ENCODE measurements around the gene PDE6A.

PDE6A gene

DNA sequence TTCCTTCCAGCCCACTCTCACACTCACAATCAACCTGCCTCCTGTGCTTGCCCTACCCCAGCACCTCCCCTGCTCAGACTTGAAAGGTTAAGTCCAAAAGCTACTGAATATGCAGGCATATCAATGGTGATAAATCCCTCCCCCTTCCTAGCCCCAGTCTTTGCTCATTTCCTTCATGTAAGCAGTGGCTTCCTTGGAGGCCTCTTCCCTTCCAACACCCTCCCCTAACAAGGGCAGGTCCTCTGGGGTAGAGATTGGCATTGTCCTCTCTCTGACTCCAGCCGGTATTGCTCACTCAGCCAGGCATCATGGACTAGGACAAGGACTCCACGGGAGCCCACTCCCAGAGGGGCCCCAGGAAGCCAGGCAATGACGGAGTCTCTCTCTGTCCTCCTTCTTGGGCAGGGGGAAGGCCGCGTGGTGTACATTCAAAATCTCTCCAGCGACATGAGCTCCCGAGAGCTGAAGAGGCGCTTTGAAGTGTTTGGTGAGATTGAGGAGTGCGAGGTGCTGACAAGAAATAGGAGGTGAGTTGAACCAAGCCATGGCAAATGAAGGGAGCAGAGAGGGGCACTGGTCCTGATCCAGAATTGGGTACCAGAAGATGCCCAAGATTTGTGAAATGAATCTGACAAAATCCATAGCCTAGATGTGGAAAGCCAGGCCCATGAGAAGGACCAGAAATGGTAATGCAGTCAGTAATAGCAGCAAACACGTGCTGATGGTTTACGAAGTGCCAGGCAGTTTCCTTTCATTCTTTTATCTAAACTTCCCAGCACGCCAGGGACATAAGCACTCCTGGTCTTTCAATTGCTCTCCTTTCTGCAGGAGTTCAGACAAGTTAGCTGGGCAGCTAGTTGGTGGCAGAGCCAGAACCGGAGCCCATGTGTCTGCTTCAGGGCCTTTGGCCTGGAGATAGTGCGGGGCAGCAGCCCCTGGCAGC is 102.5 kb downstream of the PDE6A start:
- no peaks in the 10 kb centered on the region for H3K9me3 ChIP-seq (ENCODE audit: control insufficient read depth, low read length)
- no peak overlapping the region for H3K27ac ChIP-seq (ENCODE audit: insufficient read depth, low read depth, low read length, poor library complexity, severe bottlenecking)
- 85% methylated on average over 14 of the region's 14 CpGs for WGBS, 2 experiments

DNA sequence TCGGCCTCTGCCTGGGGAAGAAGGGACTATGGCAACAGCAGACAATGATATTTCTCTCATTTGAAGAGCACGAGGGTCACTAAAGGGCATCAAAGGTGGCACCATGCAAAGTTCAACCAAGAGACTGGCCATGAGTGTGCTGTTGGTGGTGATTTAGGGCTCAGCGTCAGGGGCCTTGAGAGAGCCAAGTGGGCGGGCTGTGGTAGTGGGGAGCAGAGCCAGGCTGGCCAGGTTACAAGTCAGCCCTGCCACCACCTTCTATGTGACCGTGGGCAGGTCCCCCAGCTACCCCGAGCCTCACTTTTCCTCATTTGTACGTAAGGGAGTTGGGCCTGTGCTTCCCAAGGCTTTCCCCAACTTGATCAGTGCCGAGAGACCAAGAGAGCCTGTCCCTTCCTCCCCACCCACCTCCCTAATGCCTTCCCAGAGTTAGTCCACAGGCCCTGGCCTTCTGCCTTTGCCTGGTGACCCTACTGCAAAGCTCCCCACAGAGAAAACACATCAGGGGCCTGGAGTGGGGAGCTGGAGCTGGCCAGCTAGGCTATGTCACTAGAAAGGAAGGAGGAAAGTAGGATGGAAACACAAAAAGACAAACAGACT is 104.3 kb downstream of the PDE6A start:
- H3K27ac ChIP-seq (ENCODE audit: insufficient read depth, low read depth, low read length, poor library complexity, severe bottlenecking) = no peak overlapping the region
- no peaks in the 10 kb centered on the region for H3K9me3 ChIP-seq (ENCODE audit: control insufficient read depth, low read length)
- H3K27me3 ChIP-seq (ENCODE audit: control insufficient read depth, insufficient read depth, low read length, poor library complexity, severe bottlenecking) = no peaks in the 10 kb centered on the region
- H3K4me3 ChIP-seq (ENCODE audit: insufficient read depth, low read depth, low read length) = no peak overlapping the region
- WGBS, 2 experiments = 90 to 94% methylated on average over 8 of the region's 8 CpGs
- peaks cover 10% of the 10 kb centered on the region for H3K4me1 ChIP-seq (ENCODE audit: control insufficient read depth, insufficient read depth, low read length)
- no peaks in the 10 kb centered on the region for H3K36me3 ChIP-seq (ENCODE audit: control insufficient read depth, insufficient read depth, low read length)

More for the DNA sequence above, 102.5 kb downstream of the PDE6A start:
- peaks cover 10% of the 10 kb centered on the region for H3K4me1 ChIP-seq (ENCODE audit: control insufficient read depth, insufficient read depth, low read length)
- H3K27me3 ChIP-seq (ENCODE audit: control insufficient read depth, insufficient read depth, low read length, poor library complexity, severe bottlenecking) = no peaks in the 10 kb centered on the region
- H3K36me3 ChIP-seq (ENCODE audit: control insufficient read depth, insufficient read depth, low read length) = no peaks in the 10 kb centered on the region
- H3K4me3 ChIP-seq (ENCODE audit: insufficient read depth, low read depth, low read length) = no peak overlapping the region

DNA sequence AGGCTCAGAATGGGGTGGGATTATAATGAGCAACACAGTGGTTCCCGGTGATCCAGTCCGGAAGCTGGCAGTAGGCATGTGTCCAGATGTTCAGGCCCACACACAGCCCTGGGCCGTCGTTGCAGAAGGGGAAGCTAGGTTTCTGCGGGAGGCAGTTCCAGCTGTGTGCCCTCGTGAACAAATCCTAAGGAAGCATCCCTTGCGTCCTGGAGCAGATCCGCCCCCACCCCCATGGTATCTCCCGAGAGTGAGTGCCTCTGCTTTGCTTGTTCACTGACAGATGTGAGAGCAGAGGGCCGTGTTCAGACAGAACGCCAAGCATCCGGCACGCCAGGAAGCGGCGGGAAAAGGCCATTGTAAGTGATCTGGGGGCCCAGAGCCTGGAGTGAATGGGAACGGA is 104.8 kb downstream of the PDE6A start:
- H3K4me1 ChIP-seq (ENCODE audit: control insufficient read depth, insufficient read depth, low read length) = peaks cover 10% of the 10 kb centered on the region
- H3K36me3 ChIP-seq (ENCODE audit: control insufficient read depth, insufficient read depth, low read length) = no peaks in the 10 kb centered on the region
- WGBS, 2 experiments = 83 to 84% methylated on average over 16 of the region's 16 CpGs
- no peak overlapping the region for H3K27ac ChIP-seq (ENCODE audit: insufficient read depth, low read depth, low read length, poor library complexity, severe bottlenecking)
- no peak overlapping the region for H3K4me3 ChIP-seq (ENCODE audit: insufficient read depth, low read depth, low read length)
- H3K27me3 ChIP-seq (ENCODE audit: control insufficient read depth, insufficient read depth, low read length, poor library complexity, severe bottlenecking) = no peaks in the 10 kb centered on the region
- no peaks in the 10 kb centered on the region for H3K9me3 ChIP-seq (ENCODE audit: control insufficient read depth, low read length)

DNA sequence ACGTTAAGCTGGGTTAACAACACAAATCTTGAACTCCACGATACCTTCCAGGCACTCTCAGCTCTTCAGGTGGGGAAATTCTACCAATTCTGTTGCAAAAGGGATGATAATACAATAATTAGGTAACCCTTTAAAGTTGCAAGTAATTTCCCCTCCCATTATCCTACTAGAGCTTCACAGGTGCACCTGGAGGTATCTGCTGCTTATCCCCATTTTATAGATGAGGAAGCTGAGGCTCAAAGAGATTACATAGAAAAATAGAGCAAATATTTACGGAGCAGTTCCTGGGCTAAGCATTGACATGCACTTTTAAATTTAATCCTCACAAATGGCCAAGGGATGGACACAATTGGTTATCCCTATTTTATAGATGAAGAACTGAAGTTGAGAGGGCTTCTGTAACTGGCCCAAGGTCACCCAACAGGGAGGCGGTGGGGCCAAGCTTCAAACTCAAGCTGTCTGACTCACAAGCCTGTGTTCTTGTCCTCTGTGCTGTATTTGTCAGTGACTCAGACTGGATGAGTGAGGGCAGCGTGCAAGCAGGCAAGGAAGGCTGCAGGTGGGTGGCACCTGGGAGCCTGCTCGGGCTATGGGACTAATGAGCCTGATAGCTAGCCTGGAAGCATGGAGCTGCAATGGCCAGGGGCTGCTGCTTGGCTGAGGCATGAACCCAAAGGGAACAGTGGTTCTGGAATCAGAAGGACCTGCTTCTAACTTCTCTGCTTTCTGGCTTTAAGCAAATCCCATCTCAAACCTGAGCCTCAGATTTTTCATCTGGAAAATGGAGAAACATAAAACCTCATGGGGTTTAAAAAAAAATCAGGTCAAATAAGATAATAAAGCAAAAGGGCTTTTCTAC is 105.5 kb downstream of the PDE6A start:
- H3K27ac ChIP-seq (ENCODE audit: insufficient read depth, low read depth, low read length, poor library complexity, severe bottlenecking) = no peak overlapping the region
- 93 to 97% methylated on average over 6 of the region's 6 CpGs for WGBS, 2 experiments
- H3K4me3 ChIP-seq (ENCODE audit: insufficient read depth, low read depth, low read length) = no peak overlapping the region
- H3K36me3 ChIP-seq (ENCODE audit: control insufficient read depth, insufficient read depth, low read length) = no peaks in the 10 kb centered on the region
- peaks cover 10% of the 10 kb centered on the region for H3K4me1 ChIP-seq (ENCODE audit: control insufficient read depth, insufficient read depth, low read length)
- no peaks in the 10 kb centered on the region for H3K9me3 ChIP-seq (ENCODE audit: control insufficient read depth, low read length)
- H3K27me3 ChIP-seq (ENCODE audit: control insufficient read depth, insufficient read depth, low read length, poor library complexity, severe bottlenecking) = no peaks in the 10 kb centered on the region

DNA sequence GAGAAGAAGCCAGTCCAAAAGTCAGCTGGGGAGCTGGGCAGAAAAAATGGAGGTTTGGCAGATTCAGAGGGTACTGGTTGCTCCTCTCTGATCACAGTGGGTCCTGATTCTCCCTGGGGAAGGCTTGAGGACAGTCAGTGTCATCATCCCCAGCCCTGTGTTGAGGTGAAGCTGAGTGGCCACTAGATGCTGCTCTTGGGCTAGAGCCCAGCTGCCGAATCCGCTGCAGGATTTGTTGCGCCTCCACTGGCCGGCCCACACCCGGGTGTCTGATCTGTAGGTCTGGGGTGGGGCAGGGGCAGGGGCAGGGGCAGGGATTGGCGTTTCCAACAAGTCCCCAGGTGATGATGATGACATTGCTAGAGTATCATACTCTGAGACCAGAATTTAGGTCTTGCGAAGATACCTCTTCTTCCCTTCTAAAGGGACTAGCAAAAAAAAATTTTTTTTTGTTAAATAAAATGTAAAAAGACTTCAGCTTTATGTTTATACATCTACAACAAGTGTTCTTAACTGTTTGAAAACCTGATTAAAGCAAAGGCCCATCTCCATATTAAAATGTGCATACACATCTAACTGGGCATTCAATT is 106.8 kb downstream of the PDE6A start:
- Histone ChIP-seq H3K4me3 (ENCODE audit: insufficient read depth, low read depth, low read length) (no peak overlapping the region), H3K36me3 (ENCODE audit: control insufficient read depth, insufficient read depth, low read length) (no peaks in the 10 kb centered on the region), H3K4me1 (ENCODE audit: control insufficient read depth, insufficient read depth, low read length) (peaks cover 10% of the 10 kb centered on the region), H3K27ac (ENCODE audit: insufficient read depth, low read depth, low read length, poor library complexity, severe bottlenecking) (no peak overlapping the region), H3K9me3 (ENCODE audit: control insufficient read depth, low read length) (no peaks in the 10 kb centered on the region), H3K27me3 (ENCODE audit: control insufficient read depth, insufficient read depth, low read length, poor library complexity, severe bottlenecking) (no peaks in the 10 kb centered on the region)
- WGBS, 2 experiments = 10 to 24% methylated on average over 6 to 7 of the region's 7 CpGs

DNA sequence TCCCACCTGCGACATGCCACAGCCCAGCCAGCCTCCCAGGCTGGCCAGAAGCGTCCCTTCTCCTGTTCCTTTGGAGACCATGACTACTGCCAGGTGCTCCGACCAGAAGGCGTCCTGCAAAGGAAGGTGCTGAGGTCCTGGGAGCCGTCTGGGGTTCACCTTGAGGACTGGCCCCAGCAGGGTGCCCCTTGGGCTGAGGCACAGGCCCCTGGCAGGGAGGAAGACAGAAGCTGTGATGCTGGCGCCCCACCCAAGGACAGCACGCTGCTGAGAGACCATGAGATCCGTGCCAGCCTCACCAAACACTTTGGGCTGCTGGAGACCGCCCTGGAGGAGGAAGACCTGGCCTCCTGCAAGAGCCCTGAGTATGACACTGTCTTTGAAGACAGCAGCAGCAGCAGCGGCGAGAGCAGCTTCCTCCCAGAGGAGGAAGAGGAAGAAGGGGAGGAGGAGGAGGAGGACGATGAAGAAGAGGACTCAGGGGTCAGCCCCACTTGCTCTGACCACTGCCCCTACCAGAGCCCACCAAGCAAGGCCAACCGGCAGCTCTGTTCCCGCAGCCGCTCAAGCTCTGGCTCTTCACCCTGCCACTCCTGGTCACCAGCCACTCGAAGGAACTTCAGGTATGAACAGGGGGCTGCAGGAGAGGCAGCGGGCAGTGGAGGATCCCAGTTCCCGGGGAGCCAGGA is 108.0 kb downstream of the PDE6A start:
- Histone ChIP-seq H3K9me3 (ENCODE audit: control insufficient read depth, low read length) (no peaks in the 10 kb centered on the region), H3K4me3 (ENCODE audit: insufficient read depth, low read depth, low read length) (no peak overlapping the region), H3K36me3 (ENCODE audit: control insufficient read depth, insufficient read depth, low read length) (no peaks in the 10 kb centered on the region), H3K27ac (ENCODE audit: insufficient read depth, low read depth, low read length, poor library complexity, severe bottlenecking) (no peak overlapping the region), H3K27me3 (ENCODE audit: control insufficient read depth, insufficient read depth, low read length, poor library complexity, severe bottlenecking) (no peaks in the 10 kb centered on the region), H3K4me1 (ENCODE audit: control insufficient read depth, insufficient read depth, low read length) (peaks cover 10% of the 10 kb centered on the region)
- WGBS, 2 experiments = 94% methylated on average over 18 of the region's 18 CpGs

DNA sequence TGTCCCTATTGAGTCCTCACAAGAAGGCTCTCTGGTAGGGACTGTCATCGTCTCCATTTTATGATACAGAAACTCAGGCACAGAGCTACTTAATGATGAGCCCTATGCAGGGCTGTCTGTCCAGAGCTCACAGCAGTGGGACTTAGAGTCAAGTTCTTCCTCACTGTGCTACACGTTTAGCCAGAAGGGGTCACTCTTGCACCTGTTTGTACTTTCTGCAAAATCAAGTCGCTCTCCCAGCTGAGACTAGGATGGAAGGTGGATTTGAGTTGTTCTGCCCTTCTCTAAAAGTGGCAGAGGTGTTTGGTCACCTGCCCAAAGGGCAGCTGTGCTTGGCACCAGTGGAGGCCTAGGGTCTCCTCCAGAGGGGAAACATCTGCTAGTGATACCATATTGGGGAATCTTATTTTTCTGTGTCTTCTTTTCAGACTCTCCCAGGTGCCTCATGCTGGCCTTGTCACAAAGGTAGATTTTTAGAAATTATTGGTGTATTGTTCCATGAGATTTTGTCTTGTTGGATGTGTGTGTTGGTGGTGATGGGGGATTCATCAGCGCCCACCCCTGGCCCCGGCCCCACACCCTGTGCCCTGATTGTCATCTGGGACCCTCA is 110.2 kb downstream of the PDE6A start:
- Histone ChIP-seq H3K4me3 (ENCODE audit: insufficient read depth, low read depth, low read length) (no peak overlapping the region), H3K27ac (ENCODE audit: insufficient read depth, low read depth, low read length, poor library complexity, severe bottlenecking) (no peak overlapping the region), H3K9me3 (ENCODE audit: control insufficient read depth, low read length) (no peaks in the 10 kb centered on the region), H3K27me3 (ENCODE audit: control insufficient read depth, insufficient read depth, low read length, poor library complexity, severe bottlenecking) (no peaks in the 10 kb centered on the region), H3K4me1 (ENCODE audit: control insufficient read depth, insufficient read depth, low read length) (no peaks in the 10 kb centered on the region), H3K36me3 (ENCODE audit: control insufficient read depth, insufficient read depth, low read length) (no peaks in the 10 kb centered on the region)
- 48 to 53% methylated on average over 5 of the region's 5 CpGs for WGBS, 2 experiments

DNA sequence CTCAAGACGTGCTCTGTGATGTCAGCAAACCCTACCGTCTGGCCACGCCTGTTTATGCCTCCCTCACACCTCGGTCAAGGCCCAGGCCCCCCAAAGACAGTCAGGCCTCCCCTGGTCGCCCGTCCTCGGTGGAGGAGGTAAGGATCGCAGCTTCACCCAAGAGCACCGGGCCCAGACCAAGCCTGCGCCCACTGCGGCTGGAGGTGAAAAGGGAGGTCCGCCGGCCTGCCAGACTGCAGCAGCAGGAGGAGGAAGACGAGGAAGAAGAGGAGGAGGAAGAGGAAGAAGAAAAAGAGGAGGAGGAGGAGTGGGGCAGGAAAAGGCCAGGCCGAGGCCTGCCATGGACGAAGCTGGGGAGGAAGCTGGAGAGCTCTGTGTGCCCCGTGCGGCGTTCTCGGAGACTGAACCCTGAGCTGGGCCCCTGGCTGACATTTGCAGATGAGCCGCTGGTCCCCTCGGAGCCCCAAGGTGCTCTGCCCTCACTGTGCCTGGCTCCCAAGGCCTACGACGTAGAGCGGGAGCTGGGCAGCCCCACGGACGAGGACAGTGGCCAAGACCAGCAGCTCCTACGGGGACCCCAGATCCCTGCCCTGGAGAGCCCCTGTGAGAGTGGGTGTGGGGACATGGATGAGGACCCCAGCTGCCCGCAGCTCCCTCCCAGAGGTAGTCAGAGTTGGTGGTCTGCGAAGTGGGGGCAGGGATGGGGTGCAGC is 111.3 kb downstream of the PDE6A start:
- 95% methylated on average over 30 of the region's 30 CpGs for WGBS, 2 experiments
- Histone ChIP-seq H3K27me3 (ENCODE audit: control insufficient read depth, insufficient read depth, low read length, poor library complexity, severe bottlenecking) (no peaks in the 10 kb centered on the region), H3K9me3 (ENCODE audit: control insufficient read depth, low read length) (no peaks in the 10 kb centered on the region), H3K4me3 (ENCODE audit: insufficient read depth, low read depth, low read length) (no peak overlapping the region), H3K36me3 (ENCODE audit: control insufficient read depth, insufficient read depth, low read length) (no peaks in the 10 kb centered on the region), H3K4me1 (ENCODE audit: control insufficient read depth, insufficient read depth, low read length) (no peaks in the 10 kb centered on the region), H3K27ac (ENCODE audit: insufficient read depth, low read depth, low read length, poor library complexity, severe bottlenecking) (no peak overlapping the region)

DNA sequence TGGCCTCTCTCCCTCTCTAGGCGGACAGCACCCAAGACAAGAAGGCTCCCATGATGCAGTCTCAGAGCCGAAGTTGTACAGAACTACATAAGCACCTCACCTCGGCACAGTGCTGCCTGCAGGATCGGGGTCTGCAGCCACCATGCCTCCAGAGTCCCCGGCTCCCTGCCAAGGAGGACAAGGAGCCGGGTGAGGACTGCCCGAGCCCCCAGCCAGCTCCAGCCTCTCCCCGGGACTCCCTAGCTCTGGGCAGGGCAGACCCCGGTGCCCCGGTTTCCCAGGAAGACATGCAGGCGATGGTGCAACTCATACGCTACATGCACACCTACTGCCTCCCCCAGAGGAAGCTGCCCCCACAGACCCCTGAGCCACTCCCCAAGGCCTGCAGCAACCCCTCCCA is 112.0 kb downstream of the PDE6A start:
- Histone ChIP-seq H3K36me3 (ENCODE audit: control insufficient read depth, insufficient read depth, low read length) (no peaks in the 10 kb centered on the region), H3K27me3 (ENCODE audit: control insufficient read depth, insufficient read depth, low read length, poor library complexity, severe bottlenecking) (no peaks in the 10 kb centered on the region), H3K4me3 (ENCODE audit: insufficient read depth, low read depth, low read length) (no peak overlapping the region), H3K9me3 (ENCODE audit: control insufficient read depth, low read length) (no peaks in the 10 kb centered on the region), H3K27ac (ENCODE audit: insufficient read depth, low read depth, low read length, poor library complexity, severe bottlenecking) (no peak overlapping the region), H3K4me1 (ENCODE audit: control insufficient read depth, insufficient read depth, low read length) (no peaks in the 10 kb centered on the region)
- 90 to 91% methylated on average over 12 of the region's 12 CpGs for WGBS, 2 experiments
